RPMI8226 (cell line): ENCODE results near the gene GATC.
"Not testable (repeated sequence)": the region's sequence is repeated elsewhere in the genome, so short reads cannot be mapped to it uniquely, and the experiment has no call there.

Source experiments
- DNase-seq: peaks from one replicate; pipeline ENCODE4 v3.0.0-alpha.2; 2015

Gene GATC

DNA sequence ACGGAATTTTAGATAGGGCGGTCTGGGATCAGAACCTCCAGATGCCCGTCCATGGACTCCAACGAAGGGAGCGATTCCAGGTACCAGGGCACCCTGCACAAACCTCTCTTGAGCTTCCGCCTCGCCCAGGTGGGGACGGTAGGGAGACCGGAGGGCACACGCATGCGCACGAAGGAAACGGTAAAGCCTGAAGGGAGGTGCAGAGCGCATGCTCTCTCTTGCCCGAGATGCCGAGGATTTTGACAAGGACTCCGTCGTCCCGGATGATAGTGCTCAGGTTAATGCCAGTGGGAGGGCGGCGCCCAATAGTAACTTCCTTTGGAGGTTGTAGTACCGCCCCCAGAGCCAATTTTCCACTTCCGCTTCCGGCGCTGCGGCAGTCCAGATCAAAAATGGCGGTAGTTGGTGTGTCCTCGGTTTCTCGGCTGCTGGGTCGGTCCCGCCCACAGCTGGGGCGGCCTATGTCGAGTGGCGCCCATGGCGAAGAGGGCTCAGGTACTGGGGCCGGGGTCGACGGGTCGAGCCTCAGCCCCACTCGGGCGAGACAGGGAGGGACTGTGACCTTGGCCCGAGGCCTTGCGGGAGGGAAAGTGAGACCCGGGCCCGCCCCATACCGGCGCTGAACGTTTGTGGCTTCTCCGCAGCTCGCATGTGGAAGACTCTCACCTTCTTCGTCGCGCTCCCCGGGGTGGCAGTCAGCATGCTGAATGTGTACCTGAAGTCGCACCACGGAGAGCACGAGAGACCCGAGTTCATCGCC, 8.3 kb upstream of the GATC start, which contains the start of gene COX6A1:
COX6A1 (plus strand) TSS at position 379 of the 760 bp plus-strand sequence; CDS start at position 393, 14 bp downstream.
- DNase-seq: peak; percentile 99

DNA sequence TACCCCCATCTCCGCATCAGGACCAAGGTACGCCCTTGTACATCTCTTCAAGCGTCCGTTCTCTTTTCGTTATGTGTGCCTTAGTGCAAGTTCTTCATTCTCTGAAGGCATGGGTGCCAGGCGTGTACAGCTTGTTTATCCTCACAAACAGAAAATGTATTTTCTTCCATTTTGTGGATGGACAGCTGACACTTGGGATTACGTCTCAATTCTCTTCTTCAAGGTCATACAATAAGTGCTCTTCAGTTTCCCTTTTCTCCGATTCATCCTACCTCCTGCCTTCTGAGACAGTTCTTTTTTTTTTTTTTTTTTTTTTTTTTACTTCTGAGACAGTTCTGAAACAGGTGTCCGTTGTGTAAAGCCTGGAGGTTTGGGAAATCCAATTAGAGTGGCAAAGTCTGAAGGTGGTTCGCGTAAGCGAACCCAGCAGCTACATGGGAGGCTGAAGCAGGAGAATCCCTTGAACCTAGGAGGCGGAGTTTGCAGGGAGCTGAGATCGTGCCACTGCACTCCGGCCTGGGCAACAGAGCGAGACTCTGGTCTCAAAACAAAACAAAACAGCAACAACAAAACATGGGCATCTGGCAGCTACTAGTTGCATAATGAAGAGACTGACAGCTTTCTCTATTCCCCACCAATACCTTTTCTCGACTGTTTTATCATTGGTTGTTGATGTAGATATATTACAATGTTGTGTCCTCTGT, 7.6 kb upstream of the GATC start:
- DNase-seq: no peak

DNA sequence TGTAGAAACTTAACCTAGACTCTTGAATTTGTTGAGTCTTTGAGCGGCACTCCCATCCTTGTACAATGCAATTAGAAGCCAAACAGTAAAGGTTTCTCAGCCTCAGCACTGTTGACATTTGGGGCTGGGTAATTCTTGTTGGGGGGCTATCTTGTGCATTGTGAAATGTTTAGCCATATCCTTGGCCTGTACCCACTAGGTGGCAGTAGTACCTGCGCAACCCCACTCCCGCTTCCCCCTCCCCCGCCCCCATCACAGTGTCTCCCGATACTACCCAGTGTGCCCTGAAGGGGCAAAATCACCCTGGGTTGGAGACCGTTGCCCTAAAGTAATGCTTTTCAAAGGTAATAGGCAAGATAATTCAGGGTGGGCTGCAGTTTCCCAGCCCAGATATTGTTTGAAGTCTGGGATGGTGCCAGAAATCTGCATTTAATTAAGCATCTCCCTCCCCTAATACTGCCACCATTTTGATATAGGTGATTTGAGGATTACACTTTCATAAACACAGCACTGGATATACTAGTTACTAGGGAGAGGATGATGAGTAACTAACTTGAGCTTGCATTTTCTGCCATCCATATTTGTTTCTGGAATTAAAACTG, 6.5 kb upstream of the GATC start:
- peak; percentile 83 for DNase-seq

DNA sequence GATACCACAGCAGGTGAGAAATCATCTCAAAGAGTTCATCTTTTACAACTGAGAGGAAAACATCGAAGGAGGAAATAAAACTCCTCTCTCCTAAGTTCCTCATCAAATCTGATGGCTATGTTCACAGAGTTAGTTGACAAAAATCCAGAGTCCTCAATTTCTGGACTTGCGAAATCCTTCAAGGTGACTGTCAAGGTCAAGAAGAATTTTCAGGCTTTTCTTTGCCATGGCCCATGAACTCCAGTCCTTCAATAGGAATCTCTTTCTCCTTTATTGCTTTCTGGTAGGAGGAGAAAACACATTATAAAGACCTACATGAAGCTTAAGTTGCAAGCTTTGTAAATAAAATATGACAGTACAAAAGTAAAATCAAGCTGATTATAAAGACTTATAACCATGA, 1.6 kb upstream of the GATC start:
- DNase-seq: no peak

DNA sequence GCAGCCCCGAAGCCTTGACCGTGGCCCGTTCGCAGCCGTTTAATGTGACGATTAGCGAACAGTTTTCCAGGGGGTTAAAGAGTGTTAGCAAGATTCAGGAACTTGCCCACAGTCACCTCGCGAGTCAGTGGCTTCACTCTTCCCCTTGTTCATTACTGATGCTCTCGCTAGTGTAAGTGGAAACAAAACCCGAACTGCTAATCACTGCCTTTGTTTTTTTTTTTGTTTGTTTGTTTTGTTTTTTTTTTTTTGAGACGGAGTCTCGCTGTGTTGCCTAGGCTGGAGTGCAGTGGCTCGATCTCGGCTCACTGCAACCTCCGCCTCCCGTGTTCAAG, 567 bp downstream of the GATC start:
- not testable (repeated sequence) for DNase-seq

DNA sequence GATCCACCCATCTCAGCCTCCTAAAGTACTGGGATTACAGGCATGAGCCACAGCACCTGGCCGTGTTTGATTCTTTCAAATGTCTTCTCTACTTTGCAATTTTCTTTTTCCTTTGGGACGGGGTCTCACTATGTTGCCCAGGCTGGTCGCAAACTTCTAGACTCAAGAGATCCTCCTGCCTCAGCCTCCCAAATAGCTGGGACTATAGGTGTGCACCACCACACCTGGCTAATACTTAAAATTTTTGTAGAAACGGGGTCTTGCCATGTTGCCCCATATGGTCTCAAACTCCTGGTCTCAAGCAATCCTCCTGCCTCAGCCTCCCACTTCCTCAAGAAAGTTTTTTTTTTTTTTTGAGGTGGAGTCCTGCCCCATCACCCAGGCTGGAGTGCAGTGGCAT, 1.7 kb downstream of the GATC start:
- no peak for DNase-seq

DNA sequence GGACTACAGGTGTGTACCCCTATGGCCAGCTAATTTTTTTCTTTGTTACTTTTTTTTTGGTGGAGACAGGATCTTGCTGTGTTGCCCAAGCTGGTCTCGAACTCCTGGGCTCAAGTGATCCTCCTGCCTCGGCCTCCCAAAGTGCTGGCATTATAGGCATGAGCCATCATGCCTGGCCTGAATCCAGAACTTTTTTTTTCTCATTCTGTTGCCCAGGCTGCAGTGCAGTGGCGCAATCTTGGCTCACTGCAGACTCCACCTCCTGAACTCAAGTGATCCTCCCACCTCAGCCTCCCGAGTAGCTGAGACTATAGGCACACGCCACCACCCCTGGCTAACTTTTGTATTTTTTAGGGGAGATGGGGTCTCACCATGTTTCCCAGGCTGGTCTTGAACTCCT, 6.3 kb downstream of the GATC start:
- not testable (repeated sequence) for DNase-seq

DNA sequence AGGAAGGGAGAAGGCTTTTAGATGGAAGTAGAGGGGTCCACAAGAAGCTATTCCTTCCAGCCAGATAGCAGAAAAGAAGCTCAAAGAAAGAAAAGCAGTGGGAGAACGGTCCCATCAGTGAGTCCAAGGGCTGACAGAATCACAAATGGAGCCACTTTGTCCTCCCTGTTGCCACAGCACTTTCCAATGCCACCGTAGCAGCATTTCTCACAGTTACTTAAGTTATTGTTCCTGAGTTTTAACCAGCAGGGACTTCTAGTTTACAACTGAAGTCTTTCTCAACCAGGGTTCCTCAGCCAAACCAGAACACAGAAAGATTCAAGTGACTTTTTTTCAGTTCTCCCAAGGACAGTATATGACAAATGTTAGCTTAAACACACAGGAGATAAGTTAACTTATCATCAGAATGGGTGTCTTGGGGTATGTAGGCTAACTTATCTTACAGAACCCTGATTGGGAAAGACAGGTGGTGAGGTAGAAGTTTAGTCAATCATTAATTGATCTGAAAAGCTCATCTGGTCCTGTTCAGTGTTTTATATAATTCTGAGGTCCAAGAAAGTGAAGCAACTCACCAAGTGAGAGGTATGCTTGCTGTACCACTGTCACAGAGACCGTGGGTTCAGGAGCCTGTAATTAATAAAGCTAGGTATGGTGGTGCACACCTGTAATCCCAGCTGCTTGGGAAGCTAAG, 7.0 kb downstream of the GATC start:
- no peak for DNase-seq

DNA sequence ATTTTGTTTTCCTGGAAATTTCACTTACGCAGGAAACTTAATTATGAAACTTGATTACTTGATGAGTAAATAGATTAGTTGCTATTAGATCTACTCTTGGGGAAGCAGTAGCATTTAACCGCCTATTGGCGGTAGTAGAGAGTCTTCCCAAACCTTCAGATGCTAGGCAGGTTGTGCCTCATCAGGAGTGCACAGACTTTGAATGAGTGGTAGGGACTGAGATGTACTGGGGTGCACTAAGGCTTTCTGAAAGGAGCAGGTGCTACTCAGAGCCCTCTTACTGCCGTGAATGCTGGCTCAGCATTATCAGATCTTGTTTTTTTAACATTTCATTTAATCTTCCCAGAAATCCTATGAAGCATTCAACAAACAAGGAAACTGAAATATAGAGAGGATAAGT, 7.7 kb downstream of the GATC start:
- DNase-seq: peak; percentile 57

DNA sequence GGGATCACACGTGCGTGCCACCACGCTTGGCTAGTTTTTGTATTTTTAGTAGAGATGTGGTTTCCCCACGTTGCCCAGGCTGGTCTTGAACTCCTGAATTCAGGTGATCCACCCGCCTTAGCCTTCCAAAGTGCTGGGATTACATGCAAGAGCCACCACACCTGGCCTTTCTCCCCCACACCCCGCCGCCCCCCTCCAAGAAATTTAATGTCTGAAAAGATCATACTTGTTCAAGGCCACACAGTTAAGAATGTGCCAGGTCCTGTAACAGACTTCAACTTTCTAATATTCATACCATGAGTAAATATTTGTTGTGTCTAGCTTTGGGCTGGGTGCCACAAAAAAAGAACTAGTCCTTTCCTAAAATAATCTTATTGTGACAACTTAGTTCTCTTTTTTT, 9.1 kb downstream of the GATC start:
- DNase-seq: no peak

DNA sequence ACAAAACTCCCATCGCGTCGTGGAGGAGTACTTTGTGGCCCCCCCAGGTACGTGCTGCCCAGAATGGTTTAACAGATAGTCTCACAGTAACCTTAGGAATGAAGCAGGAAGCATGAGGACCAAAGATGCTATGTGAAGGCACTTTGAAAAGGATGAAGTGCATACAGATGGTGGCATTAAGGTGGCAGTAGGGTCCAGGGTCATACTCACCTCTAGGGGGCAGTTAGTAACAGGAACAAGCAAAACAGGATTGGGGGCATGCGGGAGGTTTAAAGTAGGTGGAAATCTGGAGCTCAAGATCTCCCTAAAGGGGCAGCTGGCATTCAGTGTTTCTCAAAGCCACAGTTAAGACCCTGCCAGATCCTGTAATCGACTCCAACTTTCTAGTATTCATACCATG, 10.9 kb downstream of the GATC start:
- no peak for DNase-seq

DNA sequence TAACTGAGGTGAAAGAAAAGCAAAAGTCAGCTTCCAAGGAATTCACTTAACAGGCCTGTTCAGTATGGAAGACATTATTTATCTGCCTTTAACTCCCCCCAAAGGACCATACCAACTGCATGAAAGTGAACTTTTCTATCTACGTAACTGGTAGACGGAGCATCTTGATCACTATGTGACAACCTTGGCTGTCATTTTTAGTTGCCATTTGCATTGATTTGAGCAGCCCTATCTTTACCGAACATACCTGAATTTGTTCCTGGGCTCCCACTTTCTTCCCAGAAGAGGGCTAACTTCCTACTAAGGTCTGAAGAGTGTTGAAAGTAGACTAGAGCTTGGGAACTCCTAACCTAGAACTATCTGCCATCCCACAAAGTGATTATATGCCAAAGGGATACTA, 13.9 kb downstream of the GATC start:
- no peak for DNase-seq

DNA sequence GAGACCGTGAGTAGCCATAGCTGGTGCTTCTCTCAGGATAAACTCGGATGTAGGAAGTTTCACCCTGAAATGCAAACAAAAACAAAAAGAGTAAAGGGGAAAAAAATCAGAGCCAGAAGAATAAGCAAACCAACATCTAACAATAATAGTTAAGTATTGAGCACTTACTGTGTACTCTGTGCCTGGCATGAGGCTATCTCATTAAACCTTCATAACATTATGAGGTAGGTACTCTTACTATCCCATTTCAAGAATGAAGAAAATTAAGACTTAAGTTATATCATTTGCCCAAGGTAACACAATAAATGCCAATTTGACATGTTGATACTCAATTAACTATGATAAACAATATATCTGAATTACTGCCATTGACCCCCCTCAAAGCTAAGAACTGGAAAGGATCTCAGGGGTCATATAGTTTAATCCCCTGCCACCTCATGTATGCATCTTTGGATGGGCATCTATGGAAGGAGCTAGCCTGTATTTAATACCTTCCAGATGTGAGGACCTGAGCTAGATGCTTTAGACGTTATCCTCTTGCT, 15.9 kb downstream of the GATC start:
- no peak for DNase-seq

DNA sequence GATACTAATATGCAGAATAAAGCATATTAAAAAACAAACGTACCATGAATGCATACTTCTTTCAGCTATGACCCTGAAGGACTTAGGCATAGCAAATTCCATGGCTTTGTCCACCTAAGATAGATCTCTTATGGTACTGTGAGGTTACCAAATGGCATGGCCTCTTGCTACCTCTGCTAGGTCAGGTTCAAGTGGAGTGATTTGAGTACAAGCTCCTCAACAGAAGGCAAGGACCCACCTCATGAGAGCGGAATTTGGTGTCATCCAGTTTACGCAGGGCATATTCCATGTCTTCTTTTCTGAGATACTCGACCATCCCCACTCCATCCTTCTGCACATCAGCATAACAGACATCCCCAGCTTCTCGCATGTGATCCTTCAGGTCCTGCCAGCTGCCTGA, 17.5 kb downstream of the GATC start:
- DNase-seq: no peak

DNA sequence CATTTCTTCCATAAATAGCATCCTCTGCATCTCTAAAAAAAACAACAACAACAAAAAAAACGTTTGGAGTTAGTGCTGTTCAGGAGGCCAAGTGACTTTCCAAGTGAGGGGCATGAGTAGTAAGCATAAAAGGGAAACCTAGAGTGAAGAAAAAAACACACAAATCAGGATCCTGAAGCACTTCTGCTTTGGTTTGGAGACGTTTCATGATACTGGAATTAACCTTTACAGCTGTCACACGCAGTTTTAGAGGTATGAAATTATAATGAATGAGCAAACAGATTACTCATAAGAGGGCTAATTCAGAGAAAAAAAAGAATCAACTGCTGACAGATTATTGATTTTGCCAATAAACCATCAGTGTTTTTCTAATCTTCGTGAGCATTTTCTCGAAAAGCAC, 19.5 kb downstream of the GATC start:
- no peak for DNase-seq

DNA sequence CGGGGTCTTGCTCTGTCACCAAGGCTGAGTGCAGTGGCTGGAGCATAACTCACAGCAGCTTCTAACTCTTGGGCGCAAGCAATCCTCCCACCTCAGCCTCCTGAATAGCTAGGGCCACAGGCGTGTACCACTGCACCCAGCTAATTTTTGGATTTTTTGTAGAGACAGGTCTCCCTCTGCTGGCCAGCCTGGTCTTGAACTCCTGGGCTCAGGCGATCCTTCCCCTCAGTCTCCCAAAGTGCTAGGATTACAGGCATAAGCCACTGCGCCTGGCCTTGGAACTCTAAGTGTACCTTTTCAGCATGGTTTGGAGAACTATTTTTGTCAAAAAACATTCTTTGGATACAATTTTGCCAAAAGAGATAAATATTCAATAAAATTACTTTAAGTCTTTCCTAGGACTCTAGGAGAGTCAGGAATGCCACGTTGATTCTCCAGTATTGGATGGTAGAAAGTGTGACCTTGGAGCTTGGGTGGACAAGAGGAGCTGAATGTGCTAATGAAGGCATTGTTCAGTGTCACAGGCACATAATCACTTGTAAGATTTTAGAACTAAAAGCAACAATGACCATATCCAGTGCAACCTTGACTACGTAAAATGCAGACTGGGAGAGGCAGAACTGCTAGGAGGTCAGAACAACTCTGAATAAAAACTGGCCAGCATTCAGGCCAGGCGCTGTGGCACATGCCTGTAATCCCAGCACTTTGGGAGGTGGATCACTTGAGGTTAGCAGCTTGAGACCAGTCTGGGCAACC, 20.5 kb downstream of the GATC start:
- peak; percentile 49 for DNase-seq

DNA sequence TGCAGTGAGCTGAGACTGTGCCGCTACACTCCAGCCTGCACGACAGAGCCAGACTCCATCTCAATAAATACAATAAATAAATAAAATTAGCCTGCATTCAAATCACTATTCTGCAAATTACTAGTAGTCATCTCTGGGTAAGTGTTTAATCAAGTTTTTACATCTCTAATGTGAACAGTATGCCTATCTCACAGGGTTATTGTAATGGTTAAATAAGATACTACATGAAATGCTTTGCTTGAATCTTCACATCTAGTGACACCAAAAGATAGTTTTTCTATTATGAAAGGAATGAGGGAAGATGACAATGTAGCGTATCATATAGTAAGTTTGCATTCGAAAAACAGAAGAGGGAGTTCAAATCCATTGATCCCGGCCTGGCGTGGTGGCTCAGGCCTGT, 21.2 kb downstream of the GATC start:
- DNase-seq: no peak

DNA sequence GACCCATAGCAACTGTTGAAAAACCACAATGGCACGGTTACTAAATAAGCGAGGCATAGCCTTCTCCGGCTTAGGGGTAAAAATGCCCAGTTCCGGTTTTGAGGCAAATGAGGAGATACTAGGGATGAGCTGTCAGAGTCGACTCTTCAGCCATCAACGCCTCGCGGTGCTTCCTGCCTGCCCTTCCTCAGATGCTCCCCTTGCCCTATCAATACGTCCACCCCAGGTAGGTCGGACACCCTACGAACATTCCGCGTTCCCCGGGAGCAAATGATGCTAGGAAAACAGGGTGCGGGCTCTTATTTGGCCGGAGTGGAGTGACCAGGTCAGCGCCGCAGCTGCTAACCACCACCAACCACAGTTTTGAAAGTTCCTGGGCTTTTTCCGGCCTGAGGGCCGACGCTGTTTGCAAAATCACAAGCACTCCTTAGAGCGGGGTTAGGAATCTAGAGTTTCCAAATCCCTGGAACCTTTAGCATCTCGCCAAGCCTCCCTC, 22.1 kb downstream of the GATC start:
- peak; percentile 48 for DNase-seq

DNA sequence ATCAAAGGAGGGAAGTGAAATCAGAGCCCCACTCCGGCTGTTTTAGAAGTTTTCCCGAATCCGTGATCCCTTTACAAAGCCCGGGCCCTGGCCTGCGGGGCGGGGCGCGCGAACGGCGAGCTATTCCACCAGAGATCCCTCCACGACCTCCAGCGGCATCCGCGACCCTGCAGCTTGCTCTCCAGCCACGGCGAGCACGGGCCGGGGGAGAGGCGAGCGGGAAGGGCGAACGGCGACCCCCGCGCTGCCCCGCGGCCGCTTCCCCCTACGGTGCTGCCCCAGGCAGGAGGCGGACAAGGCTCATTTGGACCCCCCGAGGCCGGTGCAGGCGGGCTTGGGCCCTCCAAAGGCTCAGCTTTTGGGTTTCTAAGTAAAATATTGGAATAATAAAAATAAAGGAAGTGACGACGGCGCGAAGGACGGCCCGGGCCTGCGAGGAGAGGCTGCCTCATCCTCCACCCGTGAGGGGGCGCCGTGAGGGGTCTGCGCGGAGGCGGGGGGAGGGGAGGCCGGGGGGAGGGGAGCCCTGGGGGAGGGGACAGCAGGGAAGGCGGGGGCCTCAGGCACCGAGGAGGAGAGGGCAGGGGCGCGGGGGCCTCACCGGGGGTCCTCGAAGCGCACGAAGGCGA, 22.7 kb downstream of the GATC start:
- DNase-seq: no peak

DNA sequence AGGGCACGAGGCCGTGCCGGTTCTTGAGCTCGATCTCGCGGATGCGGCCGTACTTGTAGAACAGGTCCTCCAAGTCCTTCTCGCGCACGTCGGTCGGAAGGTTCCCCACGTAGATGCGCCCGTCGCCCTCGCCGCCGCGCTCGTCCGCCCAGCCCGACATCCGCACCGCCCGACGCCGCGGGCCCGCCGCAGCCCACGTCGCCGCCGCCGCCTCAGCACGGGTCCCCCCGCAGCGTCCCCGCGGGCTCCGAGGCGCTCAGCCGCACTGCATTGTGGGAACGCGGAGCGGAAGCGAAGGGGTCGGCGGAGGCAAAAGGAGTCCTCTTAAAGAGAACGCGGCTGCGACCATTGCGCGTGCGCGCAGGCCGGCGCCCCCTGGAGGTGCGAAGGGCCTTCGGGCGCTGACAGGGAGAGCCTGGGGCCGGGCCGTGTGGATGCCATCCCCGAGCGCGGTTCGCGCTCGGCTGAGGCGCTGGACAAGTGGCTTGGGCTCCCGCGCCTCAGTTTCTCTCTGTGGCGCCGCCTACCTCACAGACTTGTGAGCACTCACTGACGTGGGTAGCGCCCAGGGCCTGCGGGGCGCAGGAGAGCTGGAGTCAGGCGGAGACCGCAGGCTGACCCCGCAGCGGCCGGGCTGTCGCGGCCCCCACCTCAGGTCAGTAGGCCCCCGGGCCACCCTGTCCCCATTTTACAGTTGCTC, 23.4 kb downstream of the GATC start, which contains the start of gene SRSF9:
SRSF9 (minus strand) TSS at position 299 of the 700 bp plus-strand sequence; CDS start at position 160, 139 bp downstream.
- DNase-seq: peak; percentile 98

DNA sequence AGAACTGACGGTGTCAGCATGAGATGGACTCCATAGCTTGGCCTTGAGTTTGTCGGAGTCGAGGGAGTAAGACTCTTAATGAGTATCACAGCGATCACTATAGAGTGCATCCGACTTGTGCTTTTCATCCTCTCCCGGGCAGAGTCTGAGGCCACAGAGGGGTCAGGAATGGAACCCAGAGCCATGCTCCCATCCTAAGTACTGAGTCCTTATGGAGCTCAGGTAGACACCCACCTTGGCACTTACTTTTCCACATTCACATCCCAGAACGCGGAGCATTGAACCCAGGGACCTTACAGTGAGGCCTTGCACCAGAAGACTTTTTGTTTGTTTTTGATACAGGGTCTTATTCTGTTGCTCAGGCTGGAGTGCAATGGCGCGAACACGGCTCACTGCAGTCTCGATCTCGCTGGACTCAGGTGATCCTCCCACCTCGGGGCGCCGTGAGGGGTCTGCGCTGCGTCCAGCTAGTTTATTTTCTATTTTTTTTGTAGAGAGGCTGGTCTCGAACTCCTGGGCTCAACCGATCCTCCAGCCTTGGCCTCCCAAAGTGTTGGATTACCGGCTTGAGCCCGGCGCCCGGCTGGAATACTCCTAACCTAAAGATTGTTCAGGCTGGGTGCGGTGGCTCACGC, 24.0 kb downstream of the GATC start:
- DNase-seq: peak; percentile 24
